ENCODE results near the gene SCEL. TPM values are rescaled to one million over a fixed set of nuclear protein-coding genes. Genes with fewer than 3 reads are reported as not detected.
"Not testable (repeated sequence)": the region's sequence is repeated elsewhere in the genome, so short reads cannot be mapped to it uniquely, and the experiment has no call there.

Gene SCEL
- total and polyA plus RNA-seq, 2 of the 8 experiments (the other 6 are each of a cell fraction or from before 2014, with no cell fraction given): not detected

DNA sequence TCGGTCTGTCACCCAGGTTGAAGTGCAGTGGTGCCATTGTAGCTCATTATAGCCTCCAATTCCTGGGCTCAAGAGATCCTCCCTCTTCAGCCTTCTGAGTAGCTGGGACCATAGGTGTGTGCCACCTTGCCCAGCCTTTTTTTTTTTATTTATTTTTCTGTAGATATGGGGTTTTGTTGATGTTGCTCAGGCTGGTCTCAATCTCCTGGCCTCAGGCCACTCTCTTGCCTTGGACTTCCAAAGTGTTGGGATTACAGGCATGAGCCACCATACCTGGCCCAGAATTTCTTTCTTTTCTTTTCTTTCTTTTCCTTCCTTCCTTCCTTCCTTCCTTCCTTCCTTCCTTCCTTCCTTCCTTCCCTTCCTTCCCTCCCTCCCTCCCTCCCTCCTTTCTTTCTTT, 16.1 kb upstream of the SCEL start:
- H4K91ac ChIP-seq (replicated peaks; ENCODE audit: insufficient read length, low read length); H3K23ac ChIP-seq (ENCODE audit: insufficient read length); H3K4me1 ChIP-seq (replicated peaks in 1 of 4; ENCODE audit: control insufficient read depth in 3 of 4, insufficient read depth in 4 of 4, low read length in 3 of 4); H2BK15ac ChIP-seq (ENCODE audit: low read length); H3K4me3 ChIP-seq (ENCODE audit: extremely low read depth in 1 of 4, insufficient read depth in 2 of 4, low read depth in 3 of 4, low read length in 4 of 4); H4K5ac ChIP-seq (ENCODE audit: insufficient read length, low read depth, low read length); H3K36me3 ChIP-seq (ENCODE audit: control insufficient read depth in 2 of 4, insufficient read depth in 4 of 4, low read length in 3 of 4); H3K4me2 ChIP-seq (ENCODE audit: insufficient read depth in 1 of 2, low read depth in 2 of 2, low read length in 2 of 2); POLR2A ChIA-PET (ENCODE audit: partially characterized antibody); H3K56ac ChIP-seq (replicated peaks; ENCODE audit: insufficient read length, low read depth, low read length); H3K4ac ChIP-seq (replicated peaks; ENCODE audit: insufficient read length, low read depth, low read length); DNase-seq (ENCODE audit: low read depth in 1 of 2, low spot score in 2 of 2); H2BK20ac ChIP-seq (ENCODE audit: low read length); H4K8ac ChIP-seq (ENCODE audit: extremely low read depth, insufficient read depth, low read length); H3K14ac ChIP-seq (ENCODE audit: insufficient read length); H2BK5ac ChIP-seq (ENCODE audit: low read depth, low read length); H3K79me2 ChIP-seq (ENCODE audit: control insufficient read depth in 1 of 2, insufficient read depth in 2 of 2, low read length in 2 of 2); H2AK5ac ChIP-seq (ENCODE audit: low read depth, low read length); H3K23me2 ChIP-seq (ENCODE audit: low read depth, low read length); H3K18ac ChIP-seq (ENCODE audit: extremely low read depth, low read length); H2AFZ ChIP-seq (ENCODE audit: low read length); H3K79me1 ChIP-seq (ENCODE audit: low read depth, low read length); H3K27ac ChIP-seq (ENCODE audit: low read depth, low read length); H3K27me3 ChIP-seq (replicated peaks in 1 of 4; ENCODE audit: control insufficient read depth in 3 of 4, extremely low read depth in 1 of 4, insufficient read depth in 3 of 4, low read length in 3 of 4); H3K9ac ChIP-seq (replicated peaks in 1 of 4; ENCODE audit: extremely low read depth in 1 of 4, low read depth in 3 of 4, low read length in 3 of 4); FAIRE-seq; H3K9me3 ChIP-seq (ENCODE audit: insufficient read depth in 2 of 2, low read depth in 1 of 2, low read length in 1 of 2); CTCF ChIA-PET (ENCODE audit: partially characterized antibody); H4K20me1 ChIP-seq (replicated peaks in 1 of 2; ENCODE audit: control insufficient read depth in 1 of 2, insufficient read depth in 2 of 2, low read length in 2 of 2); H2BK12ac ChIP-seq (ENCODE audit: low read depth, low read length); H2BK120ac ChIP-seq (replicated peaks; ENCODE audit: low read depth, low read length): not testable (repeated sequence)
- WGBS, 2 experiments (ENCODE audit: extremely low coverage in 1 of 2, insufficient coverage in 1 of 2, insufficient read length in 1 of 2, insufficient replicate concordance in 2 of 2, low coverage in 1 of 2, low lambda C conversion rate in 2 of 2, missing lambda C conversion rate in 1 of 2): 90% methylated on average over 1 of the region's 1 CpG; no CpG with 5 or more reads in 1 of the 2 experiments
